Subcutaneous adipose tissue (tissue), 4 donors: ENCODE results near the gene TRIM62. TPM values are rescaled to one million over a fixed set of nuclear protein-coding genes. Genes with fewer than 3 reads are reported as not detected.

Experiments used
- CTCF ChIP-seq: fragments of 450-650 bp; IDR thresholded peaks from one replicate; pipeline ENCODE4 v1.5.1; 2016; ENCODE audit warnings: low read depth, mild to moderate bottlenecking, control low read depth, antibody characterized with exemption, moderate library complexity
- total RNA-seq, 4 donors: library from RNA; depleted of rRNA; stranded (reverse); fragments of >200 nt; gene quantifications; one replicate each; pipeline ENCODE4 v1.1.0, GENCODE V29; 2016

Gene TRIM62
- total RNA-seq, 4 donors from 2014 or later: 1.5 to 4.9 (median 3.5) TPM

DNA sequence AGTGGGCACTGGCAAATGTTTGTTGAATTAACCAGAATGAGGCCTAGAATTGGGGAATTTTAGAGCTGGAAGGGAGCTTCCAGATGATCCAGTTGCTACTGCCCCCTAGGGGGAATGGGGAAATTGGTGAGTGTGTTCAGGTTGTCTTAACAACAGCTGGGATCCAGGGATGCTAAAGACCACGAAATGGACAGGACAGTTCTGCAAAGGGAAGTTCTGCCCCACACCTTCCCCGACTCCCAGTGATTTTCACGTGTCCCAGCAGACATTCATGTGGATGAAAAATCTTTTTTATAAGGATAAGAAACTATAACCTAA is 33.9 kb downstream of the TRIM62 start:
- TF ChIP-seq CTCF: no peak

DNA sequence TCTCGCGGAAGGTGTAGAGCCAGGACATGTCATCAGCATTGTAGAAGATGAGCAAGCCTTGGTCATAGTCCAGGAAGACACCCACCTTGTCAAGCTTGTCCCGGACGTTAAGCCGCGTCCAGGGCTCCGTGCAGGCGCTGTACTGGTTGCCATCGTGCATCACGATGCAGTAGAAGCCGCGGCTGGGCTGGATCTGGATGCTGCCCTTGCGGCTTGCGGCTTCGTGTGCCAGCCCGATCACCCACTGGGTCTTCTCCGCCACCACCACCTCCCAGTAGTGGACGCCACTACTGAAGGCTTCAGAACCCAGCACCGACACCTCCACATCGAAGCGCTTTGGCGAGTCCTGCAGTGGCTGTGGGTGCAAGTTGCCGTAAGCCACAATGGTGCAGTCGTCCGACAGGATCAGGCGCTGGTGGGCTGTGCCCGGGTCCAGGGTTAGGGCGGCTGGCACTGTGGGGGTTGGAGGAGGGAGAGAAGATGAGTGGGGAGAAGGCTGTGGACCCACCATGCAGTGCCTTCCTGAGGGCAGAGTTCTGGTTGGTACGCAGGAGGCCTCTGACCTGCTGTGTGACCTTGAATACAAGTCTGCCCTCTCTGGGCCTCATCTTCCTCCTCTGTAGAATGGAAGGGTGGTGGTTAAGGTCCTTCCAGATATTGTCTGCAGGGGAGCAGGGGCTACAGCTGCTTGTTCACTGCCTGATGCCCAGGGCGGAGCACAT is 34.4 kb downstream of the TRIM62 start:
- no peak for TF ChIP-seq CTCF

DNA sequence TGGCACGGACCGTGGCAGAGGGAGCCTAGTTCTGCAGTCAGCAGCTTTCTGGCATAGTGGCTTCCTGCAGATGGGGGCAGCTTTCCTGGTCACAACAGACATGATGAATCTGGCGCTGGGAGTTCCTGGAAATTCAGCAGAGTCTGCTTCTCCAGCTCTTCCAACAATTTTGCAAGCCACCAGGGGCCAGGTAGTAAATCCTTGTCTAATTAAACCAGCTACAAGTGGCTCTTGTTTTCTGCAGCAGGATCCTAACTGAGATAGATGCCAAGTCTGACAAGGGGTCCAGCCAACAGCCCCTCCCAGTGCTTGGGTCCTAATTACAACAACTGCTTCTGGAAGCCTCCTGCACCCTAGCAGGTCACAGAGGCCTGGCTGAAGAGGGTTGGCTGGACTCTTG is 35.8 kb downstream of the TRIM62 start:
- TF ChIP-seq CTCF: no peak

GRCh38 chr1:33143698-33144097 is 38.1 kb downstream of the TRIM62 start:
- TF ChIP-seq CTCF: no peak

DNA sequence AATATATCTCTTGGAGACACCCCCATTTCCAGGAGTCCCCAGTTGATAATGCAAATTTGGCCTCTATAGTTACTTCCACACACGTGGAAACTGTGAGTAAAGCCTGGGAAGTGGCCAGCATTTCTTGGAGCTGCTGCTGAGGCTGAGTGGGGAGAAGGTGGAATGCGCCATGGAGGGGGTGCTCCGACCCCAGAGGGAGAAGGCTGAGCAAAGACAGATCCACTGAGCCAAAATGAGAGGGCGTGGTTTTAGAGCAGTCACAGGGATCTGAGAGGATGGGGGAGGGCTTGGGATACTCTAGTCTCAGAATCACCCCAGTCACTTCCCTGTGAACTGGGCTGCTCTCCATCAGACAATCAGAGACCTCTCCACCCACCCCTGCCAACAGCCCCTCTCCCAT is 38.7 kb downstream of the TRIM62 start:
- no peak for TF ChIP-seq CTCF

- TF ChIP-seq CTCF: no peak
Measured at GRCh38 chr1:33142483-33143064, 39.3 kb downstream of the TRIM62 start.

DNA sequence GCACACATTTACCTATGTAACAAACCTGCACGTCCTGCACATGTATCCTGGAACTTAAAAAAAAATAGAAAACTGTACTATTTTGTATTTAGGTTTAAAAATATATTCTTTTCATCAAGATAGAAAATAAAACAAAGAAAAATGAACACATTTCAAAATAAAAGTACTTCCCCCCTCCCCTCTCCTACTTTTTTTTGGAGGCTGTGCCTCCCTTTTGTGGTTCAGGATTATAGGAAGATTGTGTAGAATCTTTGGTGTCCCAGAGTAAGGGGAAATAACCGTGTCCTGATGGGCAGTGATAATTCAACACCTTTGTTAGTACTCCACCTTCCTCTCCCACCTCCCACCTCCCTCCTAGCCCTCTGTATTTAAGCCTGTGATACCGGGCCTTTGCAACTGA is 40.1 kb downstream of the TRIM62 start:
- no peak for TF ChIP-seq CTCF
